Brain microvascular endothelial cell (primary cell): ENCODE results near the gene ADAM11.

Source experiments
- DNase-seq: peaks from one replicate; pipeline ENCODE4 v3.0.0-alpha.2; 2020
- H3K27ac ChIP-seq: fragments of 250-450 bp; sonication (Bioruptor Pico); 2 replicates; pipeline ENCODE4 v1.5.1; 2020; ENCODE audit warnings: mild to moderate bottlenecking, moderate library complexity
- H3K27me3 ChIP-seq: fragments of 250-450 bp; sonication (Bioruptor Pico); replicated peaks from 2 replicates; pipeline ENCODE4 v1.5.1; 2020; ENCODE audit warnings: mild to moderate bottlenecking
- H3K36me3 ChIP-seq: fragments of 250-450 bp; sonication (Bioruptor Pico); replicated peaks from 2 replicates; pipeline ENCODE4 v1.5.1; 2020; ENCODE audit warnings: mild to moderate bottlenecking
- H3K4me3 ChIP-seq: 2 replicates; pipeline ENCODE4 v1.5.1; 2011; ENCODE audit warnings: low read depth, mild to moderate bottlenecking, control low read depth, low read length, moderate library complexity
- CTCF ChIP-seq: IDR thresholded peaks from 2 replicates; pipeline ENCODE4 v1.5.1; 2011; ENCODE audit warnings: low read depth, mild to moderate bottlenecking, moderate library complexity, low read length, control low read depth, inconsistent platforms; ENCODE audit errors: missing control alignments
- in situ Hi-C: cut with HindIII; loops from 2 replicates; pipeline ENCODE4 v1.10.0; 2017; ENCODE audit warnings: low sequenced_read_pairs, low pct_ligation_motif_present

Gene ADAM11

DNA sequence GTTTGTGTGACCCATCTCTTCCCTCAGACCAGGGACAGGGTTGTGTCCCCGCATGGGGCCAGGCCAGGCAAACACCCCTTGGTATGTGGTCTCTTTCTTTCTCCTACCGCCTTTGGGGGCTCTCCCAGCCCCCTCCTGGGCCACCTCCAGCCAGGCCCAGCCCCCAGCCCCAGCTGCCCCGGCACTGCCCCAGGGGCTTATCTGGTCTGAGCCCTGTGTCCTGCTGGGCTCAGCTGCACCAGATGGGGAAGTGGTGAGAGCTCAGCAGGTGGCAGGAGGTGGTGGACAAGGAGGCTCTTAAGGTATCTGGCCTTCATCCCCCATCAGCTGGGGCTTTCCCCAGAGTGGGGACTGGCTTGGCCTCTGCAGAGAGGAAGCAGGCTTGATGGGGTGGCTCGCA, 8.7 kb downstream of the ADAM11 start:
- no peak overlapping the region for H3K27ac ChIP-seq
- H3K36me3 ChIP-seq, result no peaks in the 10 kb centered on the region
- TF ChIP-seq CTCF, result no peak
- no peak for DNase-seq
- H3K27me3 ChIP-seq, result no peaks in the 10 kb centered on the region
- no peak overlapping the region for H3K4me3 ChIP-seq
- in situ Hi-C loops, result no loop called here

DNA sequence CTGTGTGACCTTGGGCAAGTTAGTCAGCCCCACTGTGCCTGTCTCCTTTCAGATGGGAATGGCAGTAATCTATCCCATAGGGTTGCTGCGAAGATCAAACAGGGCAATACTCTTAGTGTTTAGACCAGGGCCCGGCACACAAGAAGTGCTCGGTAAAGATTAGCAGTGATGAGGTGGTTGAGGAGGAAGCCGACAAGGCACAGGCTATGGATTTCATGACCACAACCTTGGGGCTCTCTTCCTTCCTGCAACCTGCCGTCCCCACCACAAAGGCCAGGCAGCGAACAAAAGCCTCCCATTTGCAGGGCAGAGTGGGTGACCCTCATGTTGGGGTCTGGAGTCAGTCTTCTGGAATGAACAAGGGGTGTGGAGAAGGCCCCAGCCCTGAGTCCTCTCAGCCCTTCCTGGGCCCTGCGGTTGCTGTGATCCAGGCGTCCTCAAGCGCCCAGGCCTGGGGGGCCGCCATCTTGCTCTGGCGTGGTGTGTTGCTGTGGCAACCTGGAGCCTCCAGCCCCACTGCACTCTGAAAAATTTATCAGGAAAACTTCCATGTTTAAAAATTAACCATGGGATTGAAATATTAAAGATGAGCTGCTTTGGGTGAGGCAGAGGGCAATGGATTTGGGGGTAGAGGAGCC, 9.8 kb downstream of the ADAM11 start:
- H3K36me3 ChIP-seq, result no peaks in the 10 kb centered on the region

DNA sequence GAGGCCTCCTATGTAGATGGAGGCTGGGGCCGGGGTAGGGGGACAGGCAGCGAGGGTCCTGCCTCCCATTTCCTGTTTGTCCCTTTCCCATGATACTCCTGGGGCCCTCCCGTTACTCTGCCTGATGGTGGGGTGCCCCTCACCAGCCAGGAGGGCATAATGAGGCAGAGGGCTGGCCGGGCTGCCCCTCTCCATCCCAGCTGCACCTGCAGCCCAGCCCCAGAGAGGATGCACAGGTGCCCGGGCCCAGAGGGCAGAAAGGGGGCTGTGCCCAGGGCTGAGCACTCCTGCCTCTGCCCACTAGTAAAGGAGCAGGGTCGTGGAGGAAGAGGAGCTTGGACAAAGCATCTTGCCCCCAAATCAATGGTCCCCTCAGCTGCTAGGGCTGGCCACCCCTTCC, 10.4 kb downstream of the ADAM11 start:
- H3K36me3 ChIP-seq, result no peaks in the 10 kb centered on the region
- DNase-seq, result no peak
- no peaks in the 10 kb centered on the region for H3K27me3 ChIP-seq
- in situ Hi-C loops, result no loop called here
- no peak overlapping the region for H3K4me3 ChIP-seq
- TF ChIP-seq CTCF, result no peak
- no peak overlapping the region for H3K27ac ChIP-seq

More for the DNA sequence above, 9.8 kb downstream of the ADAM11 start:
- in situ Hi-C loops, result no loop called here
- no peak for TF ChIP-seq CTCF
- Histone ChIP-seq H3K27me3 (no peaks in the 10 kb centered on the region), H3K27ac (no peak overlapping the region), H3K4me3 (no peak overlapping the region)
- DNase-seq, result no peak

- in situ Hi-C loops, result no loop called here
These were observed 10.9 kb downstream of the ADAM11 start for GRCh38 chr17:44769647-44770084.

GRCh38 chr17:44770166-44770925, 11.6 kb downstream of the ADAM11 start:
- Histone ChIP-seq H3K27ac (no peak overlapping the region), H3K27me3 (no peaks in the 10 kb centered on the region), H3K36me3 (no peaks in the 10 kb centered on the region), H3K4me3 (no peak overlapping the region)
- no peak for TF ChIP-seq CTCF
- in situ Hi-C loops, result no loop called here
- no peak for DNase-seq

More at GRCh38 chr17:44769647-44770084, 10.9 kb downstream of the ADAM11 start:
- H3K27me3 ChIP-seq, result no peaks in the 10 kb centered on the region
- DNase-seq, result no peak
- no peak overlapping the region for H3K4me3 ChIP-seq
- no peak overlapping the region for H3K27ac ChIP-seq
- no peaks in the 10 kb centered on the region for H3K36me3 ChIP-seq
- no peak for TF ChIP-seq CTCF
